Stimulated activated CD4-positive, alpha-beta T cell treated with anti-CD3 and anti-CD28 coated beads, TNF-alpha, amount 100 ng/mL, for 1 hour (primary cell): ENCODE results near the gene SMCO3.
A peak's percentile ranks its signal among the peaks of the same experiment; 100 is the strongest.

Experiments used
- DNase-seq, 3 donors: peaks; one replicate each; pipeline ENCODE4 v3.0.0-alpha.2; 2020; ENCODE audit warnings: low read depth in 3 of 3, low spot score in 1 of 3

The SMCO3 gene

GRCh38 chr12:14814014-14814413, at the start of gene SMCO3:
TSS of gene SMCO3 (minus strand) at chr12:14814182. CDS start at chr12:14806680, 7,502 bp downstream.
- no peak for DNase-seq

GRCh38 chr12:14860490-14860889, 46.5 kb upstream of the SMCO3 start:
- no peak for DNase-seq

- DNase-seq, result no peak
These were observed 44.5 kb upstream of the SMCO3 start for GRCh38 chr12:14858513-14858912.

GRCh38 chr12:14854586-14855183, 40.7 kb upstream of the SMCO3 start:
- DNase-seq, result no peak

DNA sequence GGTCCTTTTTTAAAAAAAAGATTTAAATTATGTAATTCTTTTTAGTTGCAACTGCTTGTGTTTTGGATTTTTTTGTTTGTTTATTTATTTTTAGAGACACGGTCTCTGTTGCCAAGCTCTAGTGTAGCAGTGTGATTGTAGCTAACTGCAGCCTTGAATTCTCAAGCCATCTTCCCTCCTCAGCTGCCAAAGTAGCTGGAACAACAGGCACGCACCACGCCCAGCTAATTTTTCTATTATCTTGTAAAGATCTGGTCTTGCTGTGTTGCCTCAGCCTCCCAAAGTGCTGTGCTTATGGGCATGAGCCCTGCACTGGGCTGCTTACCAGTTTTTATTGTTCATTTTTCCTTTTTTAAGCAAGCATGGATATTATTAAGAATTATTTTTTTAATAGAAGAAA, 40.0 kb upstream of the SMCO3 start:
- DNase-seq, result no peak

- DNase-seq, result no peak
These were observed 38.9 kb upstream of the SMCO3 start for GRCh38 chr12:14852880-14853279.

DNA sequence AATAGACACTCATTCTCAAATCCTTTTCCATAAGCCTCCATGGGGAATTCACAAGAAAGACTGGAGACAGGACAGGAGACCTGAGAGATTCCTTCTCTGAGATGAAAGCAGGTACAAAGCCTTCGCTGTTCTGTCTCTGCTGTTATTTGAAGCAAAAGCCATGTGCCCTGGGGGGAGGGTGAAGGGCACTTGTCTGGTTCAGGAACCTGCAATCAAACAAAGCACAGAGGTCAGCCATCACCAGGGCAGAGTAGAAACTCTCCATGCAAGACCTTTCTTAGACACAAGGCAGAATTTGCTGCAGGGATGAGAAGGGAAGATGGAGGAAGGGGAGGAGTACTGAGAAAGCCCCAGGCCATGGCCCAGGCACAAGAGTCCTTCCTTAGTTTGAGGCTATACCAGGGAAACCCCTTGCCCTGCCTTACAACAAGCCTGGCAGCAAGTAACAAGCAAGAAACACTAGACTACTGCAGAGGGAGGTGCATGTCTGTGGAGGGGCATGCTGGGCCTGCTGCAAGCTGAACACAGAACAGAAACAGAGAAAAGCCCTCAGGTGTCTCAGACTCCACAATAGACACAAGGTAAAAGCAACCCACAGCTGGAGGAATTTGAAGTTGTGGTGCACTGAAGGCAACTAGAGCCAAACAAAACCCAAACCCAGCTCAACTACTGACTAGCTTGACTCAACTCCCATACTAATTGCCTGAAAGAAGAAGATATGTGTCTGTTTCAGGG, 37.1 kb upstream of the SMCO3 start:
- no peak for DNase-seq

DNA sequence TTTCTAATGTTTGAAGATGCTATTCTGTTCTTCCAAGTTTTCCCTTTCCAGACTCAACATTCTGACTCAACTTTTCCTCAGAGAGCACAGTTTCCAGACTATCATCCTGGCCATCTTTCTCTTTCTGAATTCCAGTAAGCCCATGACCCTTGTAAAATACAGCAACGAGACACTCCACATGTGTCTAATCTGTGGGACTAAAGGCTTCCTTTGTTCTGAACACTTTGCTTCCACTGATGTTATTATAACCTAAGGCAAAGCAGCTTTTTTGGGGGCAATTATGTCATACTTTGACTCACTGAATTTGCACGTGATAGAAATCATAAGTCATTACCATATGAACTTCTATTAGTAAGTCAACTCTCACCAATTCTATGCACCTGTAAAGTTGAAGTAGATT, 35.7 kb upstream of the SMCO3 start:
- no peak for DNase-seq

GRCh38 chr12:14846876-14847580, 33.0 kb upstream of the SMCO3 start:
- DNase-seq, result no peak

GRCh38 chr12:14846042-14846587, 32.1 kb upstream of the SMCO3 start:
- DNase-seq, result no peak

DNA sequence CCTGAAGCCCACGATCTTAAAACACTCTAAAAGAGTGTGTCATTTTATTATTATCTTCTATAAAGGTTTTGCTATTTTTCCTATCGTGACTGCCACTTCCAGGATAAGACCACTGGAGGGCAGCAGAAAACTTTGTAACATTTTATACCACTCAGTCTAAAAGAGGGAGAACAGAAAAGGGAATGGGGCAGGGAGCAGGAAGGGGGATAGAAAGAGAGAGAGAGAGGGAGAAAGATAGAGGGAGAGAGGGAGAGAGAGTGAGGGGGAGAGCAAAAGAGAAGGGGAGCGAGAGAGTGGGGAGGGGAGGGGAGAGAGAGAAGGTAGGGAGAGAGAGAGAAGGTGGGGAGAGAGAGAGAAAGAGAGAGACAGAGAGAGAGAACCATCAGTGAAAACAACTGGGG, 31.4 kb upstream of the SMCO3 start:
- DNase-seq, result peak in 1 of 3 donors; percentile 2

GRCh38 chr12:14844401-14844800, 30.4 kb upstream of the SMCO3 start:
- no peak for DNase-seq

DNA sequence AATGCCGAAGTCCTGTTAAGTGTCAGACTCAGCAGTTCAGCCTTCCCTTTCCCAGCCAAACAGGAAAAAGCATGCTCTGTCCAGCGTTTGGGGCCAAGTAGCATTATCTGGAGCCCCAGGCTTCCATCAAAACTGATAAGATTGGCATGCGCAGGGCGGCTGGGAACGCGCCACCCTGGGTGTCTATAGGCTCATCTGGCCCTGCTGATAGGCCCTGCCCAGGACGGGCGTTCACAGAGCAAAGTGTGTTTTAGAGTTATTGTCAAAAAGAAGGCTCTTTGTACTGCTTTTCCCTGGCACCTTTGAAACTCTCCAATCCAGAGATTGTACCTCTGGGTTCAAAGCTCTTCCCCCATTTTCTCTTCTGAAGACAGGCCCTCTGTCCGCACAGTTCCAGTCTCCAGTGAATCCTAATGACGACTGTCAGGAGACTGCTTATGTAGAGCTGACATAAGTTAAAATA, 29.5 kb upstream of the SMCO3 start, which contains the start of gene ART4:
TSS of gene ART4 (minus strand) at position 102 of the 463 bp plus-strand sequence. CDS start 413 bp downstream, outside the sequence.
- DNase-seq, result no peak

DNA sequence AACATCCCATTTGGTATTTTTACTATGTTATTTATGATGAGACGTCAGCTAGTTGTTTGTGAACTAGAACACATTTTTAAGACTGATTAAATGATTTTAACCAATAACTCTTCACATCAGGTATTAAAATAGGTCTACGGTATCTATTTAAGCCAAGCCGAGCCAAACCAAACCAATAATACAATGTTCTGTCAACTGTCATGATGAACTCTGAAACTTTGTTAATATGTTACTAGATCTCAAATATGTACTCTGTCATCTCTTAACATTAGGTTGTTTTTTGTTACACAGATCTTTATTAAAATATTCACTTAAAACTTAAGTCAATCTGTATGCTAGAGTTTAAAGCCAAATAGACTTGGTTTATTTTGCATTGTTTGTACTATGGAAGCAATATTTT, 28.3 kb upstream of the SMCO3 start:
- no peak for DNase-seq

- no peak for DNase-seq
These were observed 27.8 kb upstream of the SMCO3 start for GRCh38 chr12:14841761-14842160.

DNA sequence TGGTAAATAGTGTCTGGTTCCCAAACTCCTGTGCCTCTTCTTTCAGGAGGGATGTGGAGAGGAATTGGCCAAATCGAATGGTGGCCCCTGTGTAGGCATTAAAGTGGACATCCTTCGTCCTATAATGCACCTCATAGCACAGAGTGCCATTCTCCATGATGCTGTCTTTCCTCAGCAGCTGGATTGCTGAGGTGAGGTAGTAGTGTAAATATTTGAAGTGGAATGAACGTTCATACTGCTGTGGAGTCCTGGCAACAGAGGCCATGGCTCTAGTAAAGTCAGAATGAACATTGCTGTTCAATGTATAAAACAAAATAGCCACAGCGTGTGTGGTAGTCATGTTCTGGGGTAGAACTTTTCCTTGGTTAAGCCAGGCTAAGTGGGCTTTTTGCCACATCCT, 26.6 kb upstream of the SMCO3 start:
- no peak for DNase-seq

DNA sequence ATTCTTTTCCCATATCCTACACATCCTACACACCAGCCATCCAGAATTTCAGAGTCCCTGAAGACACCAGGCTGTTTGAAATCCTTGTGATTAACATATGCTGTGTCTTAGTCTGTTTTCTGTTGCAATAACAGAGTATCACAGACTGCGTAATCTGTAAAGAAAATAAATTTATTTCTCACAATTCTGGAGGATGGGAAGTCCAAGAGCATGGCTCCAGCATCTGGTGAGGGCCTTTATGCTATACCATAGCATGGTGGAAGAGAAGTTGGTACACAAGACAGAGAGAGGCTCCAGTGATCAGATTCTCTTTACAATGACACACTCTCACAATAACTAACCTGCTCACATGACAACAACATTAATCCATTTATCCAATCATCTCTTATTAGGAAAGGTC, 25.3 kb upstream of the SMCO3 start:
- DNase-seq, result no peak

DNA sequence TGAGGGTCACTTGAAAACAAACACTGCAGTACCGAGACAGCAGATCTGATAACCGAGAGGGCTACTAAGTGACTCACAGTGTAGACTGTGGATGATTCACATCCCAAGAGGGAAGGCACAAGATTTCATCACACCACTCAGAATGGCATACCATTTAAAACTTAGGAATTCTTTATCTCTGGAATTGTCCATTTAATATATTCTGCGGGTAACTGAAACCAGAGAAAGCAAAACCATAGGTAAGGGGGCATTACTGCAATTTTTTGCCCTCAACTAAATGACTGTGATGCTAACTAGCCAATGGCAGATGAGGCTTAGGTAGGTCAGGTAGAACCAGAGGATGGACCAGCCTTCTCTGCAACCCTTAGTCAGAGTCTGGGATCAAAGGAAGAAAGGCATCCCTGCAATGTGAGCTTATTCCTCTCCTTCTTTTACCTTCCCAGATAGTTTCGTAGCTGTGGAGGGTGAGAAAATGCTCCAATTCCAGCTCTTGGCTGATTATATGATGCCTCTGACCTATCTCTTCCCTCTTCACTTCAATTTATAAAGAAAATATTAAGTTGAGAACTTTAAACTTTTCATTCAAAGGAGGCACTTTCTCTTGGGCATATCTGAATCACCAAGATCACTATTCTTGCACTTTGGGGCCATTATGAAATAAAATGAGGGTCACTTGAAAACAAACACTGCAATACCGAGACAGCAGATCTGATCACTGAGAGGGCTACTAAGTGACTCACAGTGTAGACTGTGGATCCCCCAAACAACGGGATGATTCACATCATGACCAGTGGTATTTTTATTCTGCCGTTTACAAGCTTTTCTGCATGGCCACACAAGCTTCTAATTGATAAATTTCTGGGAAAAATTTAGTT, 22.6 kb upstream of the SMCO3 start:
- DNase-seq, result no peak

DNA sequence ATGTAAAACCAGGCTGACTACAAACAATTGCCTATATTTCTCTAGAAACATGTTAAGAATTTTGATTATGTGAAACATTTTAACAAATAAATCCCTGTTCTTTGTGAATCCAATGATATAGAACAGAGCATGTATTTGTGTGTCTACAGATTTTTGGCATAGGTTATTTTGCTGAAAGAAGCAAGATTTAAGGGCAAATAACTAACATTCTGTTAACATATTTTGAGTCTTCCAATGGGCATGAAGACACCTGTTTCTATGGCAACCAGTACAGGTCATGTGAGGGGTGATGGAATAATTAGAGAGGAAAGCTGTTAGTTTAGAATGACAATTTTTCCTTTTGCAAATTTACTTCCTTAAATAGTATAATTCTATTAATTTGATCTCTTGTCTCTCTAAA, 20.5 kb upstream of the SMCO3 start:
- DNase-seq, result no peak

GRCh38 chr12:14833952-14834351, 20.0 kb upstream of the SMCO3 start:
- no peak for DNase-seq

- DNase-seq, result no peak
These were observed 19.4 kb upstream of the SMCO3 start for GRCh38 chr12:14833336-14833735.
